Fibroblast of mammary gland (primary cell): ENCODE data around the gene MIEF1.
A peak's percentile ranks its signal among the peaks of the same experiment; 100 is the strongest.

Source experiments
- DNase-seq: peaks from one replicate; pipeline ENCODE4 v3.0.0-alpha.2; 2010; ENCODE audit warnings: low read depth
- H3K4me3 ChIP-seq: 2 replicates; pipeline ENCODE4 v1.5.1; 2011; ENCODE audit warnings: low read depth, mild to moderate bottlenecking, low read length, moderate library complexity; ENCODE audit not compliant: control insufficient read depth
- TF ChIP-seq, protein P1 (sequence below): conservative IDR thresholded peaks from 2 replicates; pipeline ENCODE4 v1.5.1; 2011; ENCODE audit warnings: low read depth, low read length, inconsistent platforms; ENCODE audit not compliant: control insufficient read depth, insufficient read depth

MIEF1 gene

DNA sequence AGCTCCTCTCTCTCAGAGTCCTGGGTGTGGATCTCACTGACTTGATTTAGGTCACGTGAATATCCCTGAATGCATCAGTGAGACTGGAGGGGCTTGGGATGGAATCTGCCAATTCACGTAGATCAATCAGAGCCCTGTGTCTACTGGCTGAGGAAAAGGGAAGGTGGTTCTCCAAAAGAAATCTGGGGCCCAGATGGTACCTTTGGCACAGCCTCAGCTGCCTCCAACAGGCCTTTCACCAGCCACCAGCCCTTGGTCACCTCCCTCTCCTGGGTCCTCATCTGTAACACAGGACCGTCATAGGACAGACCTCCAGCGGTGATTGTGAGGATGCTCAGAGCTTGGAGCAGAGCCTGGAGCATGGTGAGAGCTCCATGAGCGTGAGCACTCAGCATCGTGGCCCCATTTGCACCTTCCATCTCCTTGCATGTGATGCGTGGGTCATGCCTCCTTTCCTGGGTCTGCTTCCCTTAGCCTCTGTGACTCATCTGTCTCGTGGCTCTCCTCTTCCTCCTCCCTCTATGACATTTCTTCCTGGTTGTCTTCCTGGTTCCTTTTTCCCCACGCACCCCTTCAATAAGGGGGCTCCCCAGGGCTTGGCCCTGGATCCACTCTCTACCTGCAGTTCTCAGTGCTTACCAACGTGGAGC is 7.5 kb upstream of the MIEF1 start:
- peak; percentile 64 for DNase-seq
- TF ChIP-seq, protein P1, sequence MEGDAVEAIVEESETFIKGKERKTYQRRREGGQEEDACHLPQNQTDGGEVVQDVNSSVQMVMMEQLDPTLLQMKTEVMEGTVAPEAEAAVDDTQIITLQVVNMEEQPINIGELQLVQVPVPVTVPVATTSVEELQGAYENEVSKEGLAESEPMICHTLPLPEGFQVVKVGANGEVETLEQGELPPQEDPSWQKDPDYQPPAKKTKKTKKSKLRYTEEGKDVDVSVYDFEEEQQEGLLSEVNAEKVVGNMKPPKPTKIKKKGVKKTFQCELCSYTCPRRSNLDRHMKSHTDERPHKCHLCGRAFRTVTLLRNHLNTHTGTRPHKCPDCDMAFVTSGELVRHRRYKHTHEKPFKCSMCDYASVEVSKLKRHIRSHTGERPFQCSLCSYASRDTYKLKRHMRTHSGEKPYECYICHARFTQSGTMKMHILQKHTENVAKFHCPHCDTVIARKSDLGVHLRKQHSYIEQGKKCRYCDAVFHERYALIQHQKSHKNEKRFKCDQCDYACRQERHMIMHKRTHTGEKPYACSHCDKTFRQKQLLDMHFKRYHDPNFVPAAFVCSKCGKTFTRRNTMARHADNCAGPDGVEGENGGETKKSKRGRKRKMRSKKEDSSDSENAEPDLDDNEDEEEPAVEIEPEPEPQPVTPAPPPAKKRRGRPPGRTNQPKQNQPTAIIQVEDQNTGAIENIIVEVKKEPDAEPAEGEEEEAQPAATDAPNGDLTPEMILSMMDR: no peak
- no peak overlapping the region for H3K4me3 ChIP-seq

DNA sequence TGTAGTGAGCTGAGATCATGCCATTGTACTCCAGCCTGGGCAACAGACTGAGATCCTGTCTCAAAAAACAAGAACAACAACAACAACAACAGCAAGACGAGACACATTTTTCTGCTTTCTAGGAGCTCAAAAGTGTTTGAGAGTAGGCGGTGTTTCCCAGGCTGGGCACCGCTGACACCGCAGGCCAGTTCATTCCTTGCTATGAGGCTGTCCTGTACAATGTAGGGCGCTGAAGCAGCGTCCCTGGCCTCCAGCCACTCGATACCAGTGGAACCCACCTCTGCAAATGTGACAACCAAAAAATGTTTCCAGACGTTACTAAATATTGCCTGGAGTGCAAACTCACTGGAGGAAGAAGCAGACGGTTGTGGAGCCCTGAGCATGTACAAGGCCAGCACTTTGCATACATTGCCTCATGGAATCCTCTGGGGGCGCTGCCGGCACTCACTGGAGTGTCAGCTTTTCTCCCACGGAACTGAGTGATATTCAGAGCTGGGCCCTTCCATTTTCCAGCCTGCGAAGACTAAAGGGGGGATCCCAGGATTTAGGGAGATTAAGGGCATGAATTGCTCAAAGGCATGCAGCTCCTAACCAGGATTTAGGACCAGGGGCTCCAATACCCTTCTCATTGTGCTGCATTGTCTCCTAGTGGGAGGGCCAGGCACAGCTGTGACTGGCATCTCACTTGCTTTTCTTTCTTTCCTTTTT is 5.8 kb upstream of the MIEF1 start:
- peak; percentile 58 for DNase-seq
- H3K4me3 ChIP-seq: no peak overlapping the region
- TF ChIP-seq, protein P1: peak; percentile 75

DNA sequence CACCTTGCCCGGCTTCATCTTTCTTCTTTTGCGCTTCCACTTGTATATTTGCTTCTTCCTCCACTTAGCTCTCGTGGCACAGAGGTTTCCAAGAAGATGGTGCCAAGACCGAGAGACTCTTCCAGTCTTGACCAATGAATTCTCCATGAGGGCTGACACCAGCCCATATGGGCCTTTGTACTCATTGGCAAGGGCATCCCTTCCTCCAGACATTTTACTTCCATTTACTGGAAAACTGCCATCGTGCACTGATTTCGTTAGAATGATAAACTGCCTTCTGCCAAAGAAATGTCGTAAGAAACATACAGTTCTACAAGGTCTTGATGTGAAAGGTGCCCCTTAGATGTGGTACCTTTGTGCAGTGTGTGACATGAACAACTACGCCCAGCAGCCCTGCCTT is 4.7 kb upstream of the MIEF1 start:
- no peak for DNase-seq
- TF ChIP-seq, protein P1: no peak
- H3K4me3 ChIP-seq: no peak overlapping the region

DNA sequence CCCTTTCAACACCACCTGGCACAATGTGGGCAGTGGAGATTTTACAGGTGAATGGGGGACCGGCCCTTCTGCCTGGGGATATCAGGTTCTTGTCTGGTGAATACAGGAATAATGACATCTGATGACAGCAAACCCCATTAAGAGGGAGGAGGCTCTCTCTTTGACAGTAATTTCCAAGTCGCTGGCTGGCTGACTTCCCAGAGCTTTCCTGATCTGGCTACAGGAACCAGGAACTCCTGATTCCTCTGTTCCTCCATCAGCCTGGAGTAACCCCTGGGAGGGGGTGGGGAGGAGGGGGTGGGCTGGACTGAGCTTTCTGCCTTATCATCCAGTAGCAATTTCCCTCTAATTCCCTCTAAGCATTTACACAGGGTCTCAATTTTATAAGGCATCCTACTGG is 3.7 kb upstream of the MIEF1 start:
- no peak overlapping the region for H3K4me3 ChIP-seq
- DNase-seq: no peak
- TF ChIP-seq, protein P1: no peak

DNA sequence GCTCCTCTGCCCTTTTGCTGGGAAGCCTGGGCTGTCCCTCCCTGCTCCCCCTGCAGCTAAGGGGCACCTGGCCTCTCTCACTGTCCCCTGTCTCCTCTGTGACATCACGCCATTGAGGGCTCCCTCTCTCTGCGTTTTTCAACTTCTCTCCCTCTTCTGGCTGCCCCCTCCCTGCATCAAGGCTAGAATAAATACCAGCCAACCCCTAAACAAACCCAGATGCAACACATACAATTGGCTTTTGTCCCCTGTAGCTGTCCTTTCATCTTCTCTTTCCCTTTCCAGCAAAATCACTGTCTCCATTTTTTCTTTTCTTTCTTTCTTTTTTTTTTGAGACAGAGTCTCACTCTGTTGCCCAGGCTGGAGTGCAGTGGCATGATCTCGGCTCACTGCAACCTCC is 3.3 kb upstream of the MIEF1 start:
- no peak overlapping the region for H3K4me3 ChIP-seq
- DNase-seq: no peak
- TF ChIP-seq, protein P1: no peak

DNA sequence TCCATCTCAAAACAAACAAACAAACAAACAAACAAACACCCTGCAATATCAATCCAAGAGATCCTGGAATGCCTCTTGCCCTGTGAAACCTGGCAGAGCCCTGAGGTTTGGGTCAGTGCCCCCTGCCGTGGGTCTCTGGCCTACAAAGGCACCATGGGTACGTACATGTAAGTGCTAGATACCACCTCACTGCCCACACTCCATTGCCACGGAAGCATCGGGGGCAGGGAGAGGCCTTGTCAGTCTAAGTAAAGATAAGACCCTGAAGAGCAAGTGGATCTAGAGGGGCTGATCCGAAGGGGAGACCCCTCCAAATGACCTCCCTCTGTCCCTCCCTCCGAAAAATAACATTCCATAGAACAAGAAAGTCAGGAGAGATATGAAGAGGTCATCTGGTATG is 2.0 kb upstream of the MIEF1 start:
- DNase-seq: no peak
- TF ChIP-seq, protein P1: no peak
- H3K4me3 ChIP-seq: no peak overlapping the region
